RWPE2 (cell line): Measurements from ENCODE around the gene SLC31A1.
A peak's percentile ranks its signal among the peaks of the same experiment; 100 is the strongest.

ENCODE experiments used
- ATAC-seq: fragments of 200-7000 bp; cut with Tn5 transposase; 3 replicates; pipeline ENCODE4 v1.9.1; 2021; ENCODE audit warnings: low read depth
- DNase-seq: peaks from one replicate; pipeline ENCODE4 v3.0.0-alpha.2; 2020; ENCODE audit warnings: low spot score
- H3K27ac ChIP-seq: fragments of 450-650 bp; 2 replicates; pipeline ENCODE4 v1.5.1; 2017; ENCODE audit warnings: mild to moderate bottlenecking; ENCODE audit not compliant: poor library complexity, severe bottlenecking
- H3K27me3 ChIP-seq: fragments of 250-450 bp; sonication (Bioruptor Pico); 2 replicates; pipeline ENCODE4 v1.5.1; 2021; ENCODE audit warnings: mild to moderate bottlenecking, moderate library complexity; ENCODE audit not compliant: insufficient read depth, poor library complexity, severe bottlenecking
- H3K36me3 ChIP-seq: fragments of 250-450 bp; sonication (Bioruptor Pico); 2 replicates; pipeline ENCODE4 v1.5.1; 2020; ENCODE audit warnings: low read depth, mild to moderate bottlenecking, moderate library complexity
- H3K4me1 ChIP-seq: fragments of 250-450 bp; sonication (Bioruptor Pico); 2 replicates; pipeline ENCODE4 v1.5.1; 2021; ENCODE audit warnings: mild to moderate bottlenecking, moderate library complexity; ENCODE audit not compliant: insufficient read depth, poor library complexity, severe bottlenecking
- H3K4me3 ChIP-seq: fragments of 250-450 bp; sonication (Bioruptor Pico); 2 replicates; pipeline ENCODE4 v1.5.1; 2021; ENCODE audit warnings: mild to moderate bottlenecking, moderate library complexity; ENCODE audit not compliant: severe bottlenecking
- H3K9me3 ChIP-seq: fragments of 250-450 bp; sonication (Bioruptor Pico); 2 replicates; pipeline ENCODE4 v1.5.1; 2021; ENCODE audit warnings: mild to moderate bottlenecking, moderate library complexity; ENCODE audit not compliant: severe bottlenecking
- TF ChIP-seq, protein P1 (sequence below): fragments of 450-650 bp; IDR thresholded peaks from one replicate; pipeline ENCODE4 v1.5.1; 2017; ENCODE audit warnings: mild to moderate bottlenecking, moderate library complexity; ENCODE audit not compliant: poor library complexity, severe bottlenecking

SLC31A1 gene

GRCh38 chr9:113179839-113180238 is 41.5 kb upstream of the SLC31A1 start:
- H3K4me1 ChIP-seq: peaks cover 4% of the 10 kb centered on the region
- H3K9me3 ChIP-seq: no peaks in the 10 kb centered on the region
- H3K27ac ChIP-seq: no peak overlapping the region
- no peaks in the 10 kb centered on the region for H3K27me3 ChIP-seq
- peaks cover 98% of the 10 kb centered on the region for H3K36me3 ChIP-seq
- ATAC-seq: no peak
- TF ChIP-seq, protein P1, sequence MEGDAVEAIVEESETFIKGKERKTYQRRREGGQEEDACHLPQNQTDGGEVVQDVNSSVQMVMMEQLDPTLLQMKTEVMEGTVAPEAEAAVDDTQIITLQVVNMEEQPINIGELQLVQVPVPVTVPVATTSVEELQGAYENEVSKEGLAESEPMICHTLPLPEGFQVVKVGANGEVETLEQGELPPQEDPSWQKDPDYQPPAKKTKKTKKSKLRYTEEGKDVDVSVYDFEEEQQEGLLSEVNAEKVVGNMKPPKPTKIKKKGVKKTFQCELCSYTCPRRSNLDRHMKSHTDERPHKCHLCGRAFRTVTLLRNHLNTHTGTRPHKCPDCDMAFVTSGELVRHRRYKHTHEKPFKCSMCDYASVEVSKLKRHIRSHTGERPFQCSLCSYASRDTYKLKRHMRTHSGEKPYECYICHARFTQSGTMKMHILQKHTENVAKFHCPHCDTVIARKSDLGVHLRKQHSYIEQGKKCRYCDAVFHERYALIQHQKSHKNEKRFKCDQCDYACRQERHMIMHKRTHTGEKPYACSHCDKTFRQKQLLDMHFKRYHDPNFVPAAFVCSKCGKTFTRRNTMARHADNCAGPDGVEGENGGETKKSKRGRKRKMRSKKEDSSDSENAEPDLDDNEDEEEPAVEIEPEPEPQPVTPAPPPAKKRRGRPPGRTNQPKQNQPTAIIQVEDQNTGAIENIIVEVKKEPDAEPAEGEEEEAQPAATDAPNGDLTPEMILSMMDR: no peak
- H3K4me3 ChIP-seq: no peak overlapping the region
- no peak for DNase-seq

DNA sequence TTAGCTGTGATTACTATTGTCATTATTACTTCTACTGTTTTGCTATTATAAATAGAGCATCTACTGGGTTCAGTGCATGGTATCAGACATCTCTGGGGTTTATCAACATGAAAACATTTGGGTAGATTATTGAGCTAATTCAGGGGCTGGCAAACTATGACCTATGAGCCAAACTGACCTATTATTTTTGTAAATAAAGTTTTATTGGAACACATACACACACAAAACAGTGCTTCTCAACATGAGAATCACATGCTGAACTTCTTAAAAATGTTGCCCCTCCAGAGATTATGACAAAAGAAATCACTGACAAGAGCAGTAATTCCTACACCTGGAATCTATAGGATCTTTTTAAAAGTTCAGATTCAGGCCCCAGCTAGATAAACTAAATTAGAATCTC is 40.2 kb upstream of the SLC31A1 start:
- Histone ChIP-seq H3K9me3 (no peaks in the 10 kb centered on the region), H3K4me1 (peaks cover 5% of the 10 kb centered on the region), H3K27ac (no peak overlapping the region), H3K36me3 (peaks cover 99% of the 10 kb centered on the region), H3K4me3 (no peak overlapping the region), H3K27me3 (no peaks in the 10 kb centered on the region)
- DNase-seq: no peak
- TF ChIP-seq, protein P1: no peak
- ATAC-seq: no peak

DNA sequence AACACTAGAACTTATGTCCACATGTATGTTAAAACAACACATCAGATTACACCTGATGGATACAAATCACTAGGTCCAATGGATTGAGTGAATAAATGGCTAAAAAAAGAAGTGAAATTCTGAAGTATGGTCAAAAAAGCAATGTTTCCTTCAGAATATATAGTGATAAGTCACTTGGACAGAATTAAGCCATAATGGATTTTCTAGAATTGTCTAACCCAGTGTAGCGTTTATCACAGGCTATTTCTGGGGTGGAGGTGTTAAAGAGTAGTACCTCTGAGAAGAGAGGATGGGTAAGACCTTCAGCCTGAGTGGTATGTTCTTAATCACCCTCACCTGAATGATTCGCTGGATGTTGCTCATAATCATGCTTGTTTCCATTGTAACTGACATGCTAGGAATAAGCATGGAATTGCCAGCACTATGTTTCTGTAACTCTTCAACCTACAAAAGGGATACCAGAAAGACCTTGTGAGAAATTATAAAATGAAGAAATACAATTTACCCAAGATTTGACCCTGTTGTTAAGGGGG is 37.3 kb upstream of the SLC31A1 start:
- Histone ChIP-seq H3K4me1 (peaks cover 21% of the 10 kb centered on the region), H3K9me3 (no peaks in the 10 kb centered on the region), H3K4me3 (no peak overlapping the region), H3K36me3 (peaks cover 91% of the 10 kb centered on the region), H3K27ac (peak overlapping the region; percentile 16), H3K27me3 (no peaks in the 10 kb centered on the region)
- TF ChIP-seq, protein P1: no peak
- DNase-seq: no peak
- no peak for ATAC-seq

DNA sequence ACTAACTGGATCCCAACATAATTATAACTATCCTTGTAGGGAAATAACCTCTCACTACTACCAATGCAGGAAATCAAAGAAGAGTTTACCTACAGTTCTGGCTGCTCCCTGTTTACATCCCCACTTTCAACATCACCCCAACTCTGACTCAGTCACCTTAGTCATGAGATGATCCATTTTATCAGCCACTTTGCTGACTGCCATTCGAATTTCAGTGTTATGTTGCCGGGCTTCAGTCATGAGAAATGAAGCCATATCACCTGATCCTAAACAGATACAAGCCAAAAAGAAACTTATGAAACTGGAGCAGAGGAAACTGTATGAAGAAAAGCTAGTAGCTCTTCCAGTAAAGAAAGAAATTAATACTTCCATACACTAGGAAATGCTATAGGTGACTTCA is 36.8 kb upstream of the SLC31A1 start:
- no peak overlapping the region for H3K4me3 ChIP-seq
- H3K36me3 ChIP-seq: peaks cover 89% of the 10 kb centered on the region
- H3K27ac ChIP-seq: peak overlapping the region; percentile 16
- no peaks in the 10 kb centered on the region for H3K9me3 ChIP-seq
- DNase-seq (no peak), ATAC-seq (no peak)
- no peaks in the 10 kb centered on the region for H3K27me3 ChIP-seq
- TF ChIP-seq, protein P1: no peak
- H3K4me1 ChIP-seq: peaks cover 24% of the 10 kb centered on the region

DNA sequence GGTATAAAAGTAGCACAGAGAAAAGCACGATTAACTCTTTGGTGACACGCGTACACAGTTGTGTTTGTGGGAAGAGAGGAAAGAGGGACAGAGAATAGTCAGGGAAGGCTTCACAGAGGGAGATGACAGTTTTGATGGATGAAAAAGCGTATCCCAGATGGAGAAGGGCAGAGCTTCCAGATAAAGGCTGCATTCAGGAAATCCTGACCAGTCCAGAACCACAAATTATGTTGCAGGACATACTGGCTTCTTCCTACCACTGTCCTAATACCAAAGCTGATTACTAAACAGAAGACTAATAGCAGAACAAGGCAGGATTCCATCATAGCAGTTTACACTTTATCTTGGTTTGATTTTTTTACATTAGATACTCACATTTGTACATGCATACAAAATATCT is 36.1 kb upstream of the SLC31A1 start:
- TF ChIP-seq, protein P1: no peak
- H3K4me3 ChIP-seq: no peak overlapping the region
- peaks cover 89% of the 10 kb centered on the region for H3K36me3 ChIP-seq
- H3K4me1 ChIP-seq: peaks cover 24% of the 10 kb centered on the region
- no peak for DNase-seq
- H3K27ac ChIP-seq: no peak overlapping the region
- H3K27me3 ChIP-seq: no peaks in the 10 kb centered on the region
- no peaks in the 10 kb centered on the region for H3K9me3 ChIP-seq
- ATAC-seq: no peak
